ENCODE measurements around the gene MAN2A1.
A peak's percentile ranks its signal among the peaks of the same experiment; 100 is the strongest.

The MAN2A1 gene

DNA sequence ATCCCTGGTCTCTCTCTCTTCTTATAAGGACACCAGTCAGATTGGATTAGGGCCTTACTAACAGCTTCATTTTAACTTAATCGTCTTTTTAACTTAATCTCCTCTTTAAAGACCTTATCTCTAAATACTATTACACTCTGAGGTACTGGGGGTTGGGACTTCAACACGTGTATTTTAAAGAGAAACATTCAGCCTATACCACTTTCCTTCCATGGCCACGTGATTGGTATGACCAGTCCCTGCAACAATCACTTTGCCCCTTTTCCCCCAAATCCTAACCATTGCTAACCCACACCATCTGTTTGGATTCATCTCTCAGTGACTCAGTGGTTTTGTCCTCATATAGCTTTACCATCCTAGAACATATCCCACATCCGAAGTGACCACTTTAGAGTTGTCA, 3.8 kb upstream of the MAN2A1 start:
- DNase-seq = no peak

DNA sequence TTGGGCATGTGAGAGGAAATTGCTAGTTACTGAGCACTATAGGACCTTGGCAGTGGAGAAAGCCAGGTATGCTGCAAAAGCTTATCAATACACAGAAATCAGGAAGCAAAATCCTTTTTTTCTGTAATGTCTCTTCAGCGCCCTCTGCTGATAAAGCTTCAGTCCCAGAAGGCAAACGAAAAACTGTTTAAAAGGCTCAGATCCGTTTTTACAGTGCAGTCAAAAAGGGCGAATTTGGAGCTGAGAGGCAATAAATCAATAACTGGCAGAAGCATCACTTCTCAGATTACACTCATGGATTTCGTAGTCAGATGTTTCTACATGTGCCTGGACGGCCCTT, 1.1 kb upstream of the MAN2A1 start:
- peak; percentile 8 for DNase-seq

DNA sequence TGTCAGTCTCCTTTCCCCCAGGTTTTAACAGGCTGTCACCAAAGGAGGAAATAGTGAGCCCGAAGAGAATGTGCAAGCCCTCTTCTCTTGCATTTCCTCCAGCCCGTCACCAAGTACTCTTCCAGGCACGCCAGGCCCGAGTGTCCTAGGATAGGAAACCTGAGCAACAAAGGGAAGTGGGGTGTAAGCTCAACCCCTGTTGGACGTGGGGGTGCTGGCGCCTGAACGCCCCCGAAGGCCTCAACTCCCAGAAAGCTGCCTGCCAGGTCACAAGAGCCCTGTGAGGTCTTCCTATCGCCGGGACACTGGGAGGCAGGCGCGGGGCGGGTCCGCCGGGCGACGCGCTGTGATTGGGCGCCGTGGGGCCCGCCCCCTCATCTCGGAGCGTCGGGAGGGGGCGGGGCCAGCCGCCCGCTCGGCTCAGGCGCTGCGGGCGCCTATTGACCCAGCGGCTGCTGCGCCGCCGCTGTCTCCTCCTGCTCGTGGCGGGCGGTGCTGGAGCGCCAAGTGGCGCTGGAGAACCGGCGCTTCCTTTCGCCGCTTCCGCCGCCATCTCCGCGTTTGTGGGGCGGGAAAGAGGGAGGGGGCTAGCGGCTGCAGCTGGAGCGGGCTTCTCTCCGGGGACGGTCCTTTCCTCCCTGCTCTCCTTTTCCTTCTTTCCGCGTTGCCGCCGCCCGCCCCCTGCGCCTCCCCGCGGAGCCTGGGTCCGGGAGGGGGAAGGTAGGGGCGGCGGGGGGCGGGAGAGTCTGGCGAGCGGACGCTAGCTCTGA, 572 bp upstream of the MAN2A1 start:
- DNase-seq = peak; percentile 48

DNA sequence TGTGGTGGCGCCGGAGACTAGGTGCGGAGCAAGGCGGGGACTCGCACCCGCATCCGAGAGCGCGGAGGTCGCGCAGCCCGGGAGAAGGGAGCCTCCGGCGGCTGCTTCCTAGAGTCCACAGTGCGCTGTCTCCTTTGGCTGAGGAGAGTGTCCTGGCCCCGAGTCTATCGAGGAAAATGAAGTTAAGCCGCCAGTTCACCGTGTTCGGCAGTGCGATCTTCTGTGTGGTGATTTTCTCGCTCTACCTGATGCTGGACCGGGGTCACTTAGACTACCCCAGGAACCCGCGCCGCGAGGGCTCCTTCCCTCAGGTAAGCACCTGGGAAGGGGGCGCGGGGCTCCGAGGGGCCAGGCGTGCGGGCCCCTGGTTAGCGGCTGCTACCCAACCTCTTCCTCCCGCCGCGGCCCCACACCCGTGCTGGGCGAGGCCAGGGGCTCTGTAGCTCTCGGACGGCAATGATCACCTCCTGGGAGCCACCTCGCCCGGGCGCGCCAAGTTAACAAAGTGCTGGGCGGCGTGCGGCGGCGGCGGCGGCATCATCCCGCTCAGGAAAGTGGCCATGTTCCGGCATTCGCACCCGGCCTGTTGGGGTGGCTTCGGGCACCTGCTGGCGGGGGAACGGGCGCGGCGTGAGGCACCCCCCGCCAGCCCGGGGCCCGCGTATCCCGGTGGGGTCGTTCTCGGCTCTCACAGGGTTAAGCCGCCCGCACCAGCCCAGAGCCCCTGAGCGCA, 681 bp downstream of the MAN2A1 start:
- no peak for DNase-seq

DNA sequence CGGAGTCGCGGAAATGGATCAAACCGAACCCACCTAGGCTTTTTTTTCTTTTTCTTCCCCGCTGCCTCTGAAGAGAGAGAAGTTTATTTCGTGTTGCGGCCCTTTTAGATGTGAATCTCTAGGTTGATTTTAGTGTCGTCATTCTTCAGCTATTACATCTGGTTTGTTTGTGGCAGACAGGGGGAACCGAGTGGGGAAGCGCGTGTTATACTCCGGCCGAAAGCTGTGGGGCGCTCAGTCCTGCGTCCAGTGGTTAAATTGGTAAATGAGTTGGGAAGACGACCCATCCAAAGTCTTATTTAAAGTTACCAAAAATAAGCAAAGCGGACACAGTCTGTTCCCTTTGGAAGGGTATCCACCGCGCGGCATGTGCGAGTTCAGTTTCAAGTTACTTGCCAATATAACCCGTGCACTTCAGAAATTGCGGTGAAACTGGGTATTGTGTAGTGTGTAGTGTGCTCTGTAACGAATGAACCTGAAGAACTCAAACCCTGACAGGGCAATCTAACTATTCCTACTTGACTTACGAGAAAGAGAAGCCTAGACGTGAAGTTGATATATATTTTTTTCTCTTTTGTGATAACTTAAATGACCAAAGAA, 1.3 kb downstream of the MAN2A1 start:
- DNase-seq = peak; percentile 16

DNA sequence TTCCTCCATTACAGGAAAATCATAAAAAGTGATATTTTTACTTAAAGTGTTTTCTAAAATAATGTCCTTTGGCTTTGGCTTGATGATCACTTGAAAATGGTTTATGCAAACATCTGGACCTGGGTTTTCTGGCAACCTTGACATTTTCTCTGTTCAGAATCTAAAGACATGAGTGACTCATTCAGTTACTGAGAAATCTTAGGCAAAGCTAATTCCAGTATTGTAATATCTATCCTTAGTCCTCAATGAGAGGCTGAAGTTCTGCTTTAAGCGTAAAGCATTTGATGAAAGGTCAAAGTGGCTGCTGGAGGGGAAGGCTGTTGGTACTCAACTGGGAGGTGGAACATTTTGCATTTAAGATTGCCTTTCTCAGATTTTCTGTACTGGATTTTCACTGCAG, 2.3 kb downstream of the MAN2A1 start:
- DNase-seq = no peak

DNA sequence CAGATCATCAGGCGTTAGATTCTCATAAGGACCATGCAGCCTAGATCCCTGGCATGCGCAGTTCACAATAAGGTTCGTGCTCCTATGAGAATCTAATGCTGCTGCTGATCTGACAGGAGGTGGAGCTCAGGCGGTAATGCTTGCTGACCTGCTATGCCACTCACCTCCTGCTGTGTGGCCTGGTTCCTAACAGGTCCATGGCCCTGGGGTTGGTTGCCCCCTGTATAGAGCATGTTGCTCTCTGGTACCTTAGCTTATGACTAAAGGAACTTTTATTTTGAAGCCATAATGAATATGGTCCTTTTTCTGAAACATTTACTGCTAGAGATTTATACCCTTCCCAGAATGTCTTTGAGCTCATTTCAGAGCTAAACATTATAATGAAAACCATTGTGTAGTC, 3.1 kb downstream of the MAN2A1 start:
- DNase-seq = no peak

DNA sequence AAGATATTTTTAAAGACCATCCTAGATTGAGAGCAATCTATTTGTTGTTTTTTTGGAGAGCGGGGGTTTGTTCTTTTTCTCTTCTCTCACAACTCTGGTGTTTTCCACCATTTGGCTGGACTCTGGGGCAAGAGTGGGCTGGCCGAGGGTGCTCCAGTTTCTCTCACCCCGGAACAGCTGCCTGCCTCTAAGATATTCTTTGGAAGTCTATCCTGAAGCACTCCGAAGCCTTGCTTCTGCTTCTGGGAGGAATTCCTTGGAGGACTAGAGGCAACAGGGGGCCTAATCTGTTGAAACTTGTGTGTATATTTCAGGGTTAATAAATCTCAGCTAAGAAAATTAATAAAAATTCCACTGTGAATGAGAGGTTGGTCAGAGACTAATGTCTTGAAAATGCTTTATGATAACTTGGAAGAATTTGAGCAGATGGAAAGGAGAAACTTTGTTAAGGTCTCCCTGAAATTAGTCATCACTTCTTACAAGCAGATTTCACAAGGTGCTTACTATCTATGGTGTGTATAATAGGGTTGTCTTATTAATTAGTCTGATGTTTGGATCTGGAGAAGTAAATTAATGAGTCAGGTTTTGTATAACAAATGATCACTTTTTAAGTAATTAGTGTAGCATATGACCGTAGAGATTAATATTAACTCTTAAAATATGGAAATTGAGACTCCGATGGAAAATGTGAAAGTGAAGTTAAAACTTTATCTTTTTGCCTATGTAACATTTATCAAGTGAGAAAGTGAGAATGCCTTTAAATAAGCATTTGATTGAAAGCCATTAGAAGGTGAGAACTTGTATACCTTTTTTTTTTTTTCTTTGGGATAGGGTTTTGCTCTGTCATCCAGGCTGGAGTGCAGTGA, 4.0 kb downstream of the MAN2A1 start:
- DNase-seq = no peak

DNA sequence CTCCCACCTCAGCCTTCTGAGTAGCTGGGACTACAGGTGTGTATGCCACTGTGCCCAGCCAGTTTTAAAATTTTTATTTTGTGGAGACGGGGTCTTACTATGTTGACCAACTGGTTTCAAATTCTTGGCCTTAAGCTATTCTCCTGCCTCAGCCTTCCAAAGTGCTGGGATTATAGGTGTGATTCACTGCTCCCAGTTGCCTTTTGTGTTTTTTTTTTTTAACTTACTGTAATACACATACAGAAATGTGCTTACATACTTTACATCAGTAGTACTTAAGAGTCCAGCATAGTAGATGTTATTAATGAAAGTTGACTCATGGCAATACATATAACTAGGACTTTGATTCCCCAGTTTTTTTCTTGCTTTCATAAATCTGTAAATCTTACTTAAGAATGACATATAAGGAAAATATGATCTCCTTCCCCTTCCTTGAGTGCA, 4.7 kb downstream of the MAN2A1 start:
- DNase-seq = no peak

DNA sequence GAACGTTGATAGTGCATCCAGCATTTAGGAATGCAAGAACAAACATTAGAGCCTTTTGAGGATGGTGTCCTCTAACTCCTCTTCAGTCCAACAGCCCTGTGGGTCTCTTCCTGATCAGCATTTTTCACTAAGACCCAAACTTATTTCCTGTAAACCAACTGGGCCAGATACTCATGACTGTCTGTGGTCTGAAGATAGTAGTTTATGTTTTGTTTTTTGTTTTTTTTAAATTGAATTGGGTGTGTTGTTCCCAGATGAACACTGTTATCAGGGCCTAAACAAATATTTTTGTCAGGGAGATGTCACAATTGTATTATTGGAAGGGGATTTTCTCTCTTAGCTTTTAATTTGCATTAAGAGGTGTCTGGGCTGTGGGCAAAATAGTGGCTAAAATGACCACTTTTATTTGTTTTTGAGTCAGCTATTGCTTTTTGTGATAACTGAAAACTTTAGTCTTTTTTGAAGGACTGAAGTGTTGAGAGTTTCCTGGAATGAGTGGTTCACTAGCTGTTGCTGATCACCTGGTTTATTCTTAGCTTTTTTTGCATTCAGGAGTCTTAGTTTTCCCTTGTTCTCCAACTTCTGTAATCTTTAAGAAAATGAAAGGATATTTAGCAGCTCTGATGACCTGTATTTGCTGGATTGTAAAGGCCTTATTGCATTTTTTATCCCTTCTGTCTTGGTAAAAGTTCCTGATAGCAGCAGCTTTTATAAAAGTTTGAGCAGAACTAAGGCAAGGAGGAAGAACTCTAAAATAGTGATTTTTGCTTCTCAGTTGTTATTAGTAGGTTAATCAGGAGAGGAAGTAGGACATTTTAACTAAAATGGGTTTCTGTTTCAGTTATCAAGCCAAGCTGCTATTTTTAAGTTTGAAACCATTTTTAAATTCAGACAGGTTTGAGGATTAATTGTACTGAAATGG, 5.5 kb downstream of the MAN2A1 start:
- no peak for DNase-seq

DNA sequence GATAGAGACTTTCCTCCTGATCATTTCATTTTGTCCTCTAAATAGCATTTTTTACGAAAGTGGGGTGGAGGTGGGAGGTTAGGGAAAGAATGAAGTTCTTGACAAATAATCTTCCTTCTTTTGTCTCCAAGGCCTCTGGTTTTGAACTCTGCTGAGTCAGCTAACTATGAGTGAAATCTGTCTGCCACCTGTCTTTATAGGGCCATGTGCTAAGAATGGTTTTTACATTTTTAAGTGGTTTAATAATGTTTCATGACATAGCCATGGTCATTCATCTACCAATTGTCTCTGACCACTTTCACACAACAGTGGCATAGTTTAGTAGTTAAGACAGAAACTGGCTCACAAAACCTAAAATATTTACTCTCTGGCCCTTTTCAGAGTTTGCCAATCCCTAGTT, 7.6 kb downstream of the MAN2A1 start:
- no peak for DNase-seq

DNA sequence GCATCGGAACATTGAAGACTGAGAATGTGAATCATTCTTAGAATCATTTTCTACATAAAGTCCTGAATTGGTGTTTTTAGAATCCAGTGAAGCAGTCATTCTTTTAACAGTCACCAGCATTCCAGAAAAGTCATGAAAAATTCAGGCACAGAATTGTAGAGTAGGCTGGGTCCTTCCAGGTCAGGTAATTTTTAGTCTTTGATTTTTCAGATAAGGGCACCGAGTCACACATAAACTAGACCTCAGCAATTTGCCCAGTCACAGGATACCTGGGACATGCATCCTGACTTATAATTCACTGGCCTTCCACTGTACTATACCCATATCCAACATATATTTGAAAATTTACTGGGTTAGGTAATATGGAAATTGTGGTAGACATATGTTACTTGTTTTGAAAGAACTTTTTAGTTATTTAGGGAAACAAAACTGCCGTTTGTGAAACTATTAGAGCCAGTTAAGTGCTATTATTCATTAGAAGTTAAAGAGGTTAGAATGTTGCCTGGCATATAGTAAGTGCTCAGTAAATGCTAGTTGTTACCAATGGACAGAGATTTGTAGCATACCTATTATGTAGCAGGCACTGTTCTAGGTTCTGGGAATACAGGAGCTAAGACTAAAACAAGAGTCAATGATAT, 10.9 kb downstream of the MAN2A1 start:
- no peak for DNase-seq

DNA sequence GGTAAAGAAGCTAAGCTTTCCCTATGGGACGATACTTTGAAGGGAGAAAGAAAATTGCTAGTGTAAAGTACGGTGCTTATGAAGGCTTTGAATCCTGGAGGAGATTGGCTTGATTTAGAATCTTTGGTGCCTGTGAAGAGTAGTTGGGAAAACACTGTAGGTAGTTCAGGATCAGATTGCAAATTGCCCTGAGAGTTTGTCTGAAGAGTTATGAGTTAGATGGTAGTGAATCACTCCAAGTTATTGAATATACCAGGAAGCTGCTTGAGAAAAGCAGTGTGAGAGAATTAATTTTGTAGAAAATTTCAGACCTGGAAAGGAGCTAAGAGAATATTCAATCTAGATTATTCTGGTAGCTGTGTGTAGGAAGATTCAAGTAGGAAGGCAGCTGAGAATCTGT, 11.5 kb downstream of the MAN2A1 start:
- no peak for DNase-seq

DNA sequence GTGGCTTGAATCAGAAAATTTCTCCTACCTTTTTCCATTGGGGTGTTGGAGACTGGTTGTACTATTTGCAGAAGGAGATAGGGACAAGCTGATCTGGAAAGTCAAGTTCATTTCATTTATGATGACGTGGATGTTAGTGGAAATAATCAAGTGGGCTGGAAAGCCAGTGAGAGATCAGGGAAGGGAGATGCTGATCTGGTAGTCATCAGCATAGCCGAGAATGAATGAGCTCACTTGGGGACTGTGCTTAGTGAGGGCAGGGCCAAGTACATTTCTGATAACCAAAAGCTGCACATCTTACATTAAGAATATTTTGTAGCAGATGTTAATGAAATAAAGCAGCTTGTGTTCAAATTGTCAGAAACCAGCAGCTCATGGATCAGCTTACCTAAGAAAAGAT, 12.1 kb downstream of the MAN2A1 start:
- no peak for DNase-seq

DNA sequence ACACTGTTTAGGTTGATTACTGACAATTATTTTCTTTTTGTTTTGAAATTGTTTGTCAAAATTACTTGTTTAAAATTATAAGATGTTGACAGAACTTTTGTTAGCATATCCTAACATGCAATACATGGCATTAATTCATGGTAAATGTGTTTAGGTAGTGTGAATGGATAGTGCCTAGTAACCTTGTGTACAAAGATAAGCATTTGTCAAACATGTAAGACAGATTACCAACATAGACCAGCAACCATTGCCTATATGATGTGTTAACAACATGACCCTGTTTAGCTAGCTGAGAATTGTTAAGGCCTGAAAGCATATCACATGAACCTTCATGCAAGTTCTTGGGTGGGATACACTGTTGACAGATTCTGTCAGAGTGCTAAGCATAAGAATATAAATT, 13.4 kb downstream of the MAN2A1 start:
- no peak for DNase-seq

DNA sequence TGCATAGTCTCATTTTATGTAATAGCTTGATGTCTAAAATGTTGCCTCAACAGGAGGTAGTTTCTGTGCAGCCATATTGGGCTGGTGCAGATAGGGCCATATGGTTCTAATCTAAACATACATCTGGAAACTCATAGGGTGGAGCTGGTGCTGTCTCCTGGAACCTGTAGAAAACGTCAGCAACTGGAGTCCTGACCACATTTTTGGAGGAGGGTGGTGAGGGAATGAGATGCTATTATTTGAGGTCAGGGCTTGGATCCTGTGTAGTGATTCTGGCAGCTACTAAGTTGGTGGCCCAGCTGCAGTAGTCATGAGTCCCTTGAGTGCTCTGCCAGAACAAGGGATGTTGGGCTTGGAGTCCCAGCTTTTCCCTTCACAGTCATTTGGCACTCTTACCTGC, 14.1 kb downstream of the MAN2A1 start:
- DNase-seq = no peak

DNA sequence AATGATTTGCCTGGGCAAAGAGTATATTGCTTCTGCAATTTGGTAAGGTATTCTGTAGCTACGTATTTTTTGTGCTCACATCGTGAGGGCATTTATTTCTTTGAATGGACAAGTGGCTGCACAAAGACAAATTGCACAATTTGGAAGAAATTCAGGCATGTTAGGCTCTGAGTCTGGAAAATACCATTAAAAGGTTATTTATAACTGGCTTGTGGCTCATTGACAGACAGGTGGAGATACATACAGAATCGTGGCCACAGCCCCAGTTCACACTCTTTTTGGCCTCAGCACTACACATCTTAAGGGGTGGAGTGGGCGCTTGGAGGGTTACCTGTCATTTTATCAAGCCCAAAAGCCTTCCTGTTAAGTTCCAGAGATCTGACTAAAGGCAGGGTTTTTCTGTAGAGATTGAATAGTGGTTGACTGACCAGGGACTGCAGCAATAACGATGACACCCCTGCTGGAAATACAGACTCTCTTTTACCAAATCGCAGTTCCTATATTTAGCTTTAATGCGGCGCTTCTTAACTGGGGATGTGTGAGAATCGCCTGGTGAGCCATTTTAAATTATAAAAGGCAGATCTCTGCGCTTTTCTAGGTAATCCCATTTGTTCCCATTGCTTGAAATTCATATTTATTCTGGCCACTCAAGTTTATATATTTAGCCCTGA, 14.7 kb downstream of the MAN2A1 start:
- DNase-seq = no peak

DNA sequence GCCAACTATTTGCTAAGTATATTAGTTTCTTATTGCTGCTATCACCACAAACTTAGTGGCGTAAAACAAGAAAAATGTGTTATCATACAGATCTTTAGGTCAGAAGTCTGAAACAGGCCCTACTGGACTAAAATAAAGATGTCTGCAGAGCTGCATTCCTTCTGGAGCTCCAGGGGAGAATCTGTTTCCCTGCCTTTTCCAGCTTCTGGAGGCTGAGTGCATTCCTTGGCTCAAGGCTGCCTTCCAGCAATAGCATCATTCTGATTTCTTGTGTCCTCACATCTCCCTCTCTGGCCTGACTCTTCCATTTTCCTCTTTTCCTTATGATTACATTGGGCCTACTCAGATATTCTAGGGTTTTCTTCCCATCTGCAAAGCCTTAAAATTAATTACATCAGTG, 15.9 kb downstream of the MAN2A1 start:
- no peak for DNase-seq

DNA sequence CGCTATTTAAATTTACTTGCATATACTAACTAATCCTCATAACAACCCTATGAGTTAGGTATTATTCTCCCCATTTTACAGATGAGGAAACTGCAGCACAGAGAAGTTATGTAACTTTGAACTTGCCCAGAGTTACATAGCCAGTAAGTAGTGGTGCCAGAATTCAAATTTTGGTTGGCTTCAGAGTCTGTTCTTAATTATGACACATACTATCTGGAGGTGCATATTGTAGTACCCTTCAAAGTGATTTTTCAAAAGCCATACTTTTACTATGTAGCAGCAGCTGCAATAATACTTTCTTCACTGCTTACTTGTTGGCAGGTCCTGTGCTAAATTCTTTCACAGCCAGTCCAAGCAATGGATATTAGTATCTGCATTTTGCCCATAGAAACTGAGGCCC, 16.4 kb downstream of the MAN2A1 start:
- DNase-seq = no peak

DNA sequence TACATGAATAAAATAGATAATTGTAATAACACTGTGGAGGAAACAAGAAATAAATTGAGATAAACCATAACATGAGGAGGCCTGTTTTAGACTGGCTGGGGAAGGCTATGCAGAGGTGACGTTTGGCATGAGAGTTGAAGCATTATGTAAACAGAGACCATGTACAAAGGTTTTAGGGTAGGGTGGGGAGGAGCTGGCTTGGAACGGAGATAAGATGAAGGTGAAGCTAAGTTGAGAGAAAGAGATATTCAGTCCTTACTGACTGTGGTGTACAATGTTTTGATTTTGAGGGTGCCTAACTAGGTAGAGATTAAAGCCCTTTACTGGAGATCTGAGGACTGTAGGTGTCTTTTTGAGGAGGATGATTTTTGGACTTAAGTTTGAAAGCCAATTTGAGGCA, 17.8 kb downstream of the MAN2A1 start:
- no peak for DNase-seq

DNA sequence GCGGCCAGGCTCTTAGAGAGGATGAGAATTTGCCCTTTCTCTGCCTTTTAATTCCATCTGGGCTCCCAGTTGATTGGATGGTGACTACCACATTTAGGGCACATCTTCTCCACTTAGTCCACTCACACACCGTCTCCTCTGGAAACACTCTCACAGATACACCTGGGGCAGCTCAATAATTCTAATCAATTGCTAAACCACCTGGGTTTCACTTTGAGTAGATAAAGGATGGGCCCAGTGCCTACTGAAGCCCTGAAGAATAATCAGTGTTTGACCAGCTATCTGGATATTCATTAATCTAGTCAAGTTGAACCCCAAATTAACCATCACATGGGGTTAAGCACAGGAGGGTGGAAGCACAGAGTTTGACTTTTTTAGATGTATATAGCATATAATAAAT, 19.1 kb downstream of the MAN2A1 start:
- DNase-seq = no peak

All from NCI-H2081 treated with DMSO at 0.1 percent for 48 hours (cell line).